Kidney (tissue), 14 donors: Measurements from ENCODE around the gene ACTN1. TPM values are rescaled to one million over a fixed set of nuclear protein-coding genes. Genes with fewer than 3 reads are reported as not detected.

Experiments
- DNase-seq, 5 donors: peaks; one replicate each; pipeline ENCODE4 v3.0.0-alpha.2; 2013 to 2020
- FAIRE-seq: peaks from 2 replicates; lab custom pipeline; 2012; peaks lifted over from hg19 to GRCh38; lab: Jason Lieb, UNC
- H3K27ac ChIP-seq, 2 donors: one replicate each; pipeline ENCODE4 v1.7.0; 2013; ENCODE audit warnings: low read depth in 2 of 2, low read length in 2 of 2, inconsistent platforms in 1 of 2
- H3K27me3 ChIP-seq: one replicate; pipeline ENCODE4 v1.7.1; 2013; ENCODE audit warnings: low read length, inconsistent platforms; ENCODE audit not compliant: control insufficient read depth, insufficient read depth
- H3K36me3 ChIP-seq, 3 donors: one replicate each; pipeline versions ENCODE4 v1.7.0 to v1.7.1; 2013; ENCODE audit warnings: low read length in 3 of 3, control low read depth in 1 of 3, inconsistent platforms in 1 of 3; ENCODE audit not compliant: insufficient read depth in 3 of 3, control insufficient read depth in 2 of 3
- H3K4me1 ChIP-seq, 3 donors: one replicate each; pipeline versions ENCODE4 v1.7.0 to v1.7.1; 2013; ENCODE audit warnings: low read length in 3 of 3, inconsistent platforms in 1 of 3, low read depth in 1 of 3; ENCODE audit not compliant: control insufficient read depth in 2 of 3, insufficient read depth in 2 of 3
- H3K4me3 ChIP-seq, 3 donors: one replicate each; pipeline versions ENCODE4 v1.7.0 to v1.8.1; 2013; ENCODE audit warnings: low read length in 3 of 3, control low read depth in 1 of 3, inconsistent platforms in 1 of 3
- H3K9ac ChIP-seq, 3 donors: one replicate each; pipeline versions ENCODE4 v1.7.0 to v1.7.1; 2013; ENCODE audit warnings: low read length in 3 of 3, control low read depth in 1 of 3, inconsistent platforms in 1 of 3
- H3K9me3 ChIP-seq, 3 donors: one replicate each; pipeline versions ENCODE4 v1.7.0 to v1.7.1; 2013; ENCODE audit warnings: low read length in 3 of 3, control low read depth in 1 of 3, inconsistent platforms in 1 of 3; ENCODE audit not compliant: control insufficient read depth in 2 of 3, insufficient read depth in 1 of 3
- CTCF ChIP-seq: IDR thresholded peaks from 3 replicates; pipeline ENCODE4 v1.5.1; 2012; ENCODE audit warnings: mild to moderate bottlenecking, moderate library complexity, borderline replicate concordance; ENCODE audit not compliant: insufficient read depth; ENCODE audit errors: extremely low read depth
- intact Hi-C: fragments of 100-400 bp; cut with DNase I; formaldehyde crosslinking; loops from one replicate; pipeline ENCODE4 v1.11.1; 2022
- polyA plus RNA-seq: library from polyadenylated mRNA; stranded (reverse); fragments of 350-450 nt; fragmentation: Illumina TruSeq; extraction: RNeasy Lipid Tissue Mini Kit (QIAGEN cat#74804); gene quantifications from one replicate; pipeline ENCODE4 v1.2.3, GENCODE V29; 2014; ENCODE audit warnings: low read depth, low replicate concordance; ENCODE audit not compliant: insufficient read depth
- total RNA-seq: library from RNA; stranded (reverse); fragmentation: NEBNext Ultra II Directional; extraction: Animal tissue kit (Norgen Biotek cat#: 25700); gene quantifications from one replicate; pipeline ENCODE4 v1.2.1, GENCODE V29; 2021
- donor health status: control.
- donor health status: control.
- donor health status: control.
- donor health status: control.
- donor health status: control.
- donor health status: DM: yes; HTN: yes; CAD: no.
- donor health status: Normal renal cell carcinoma (clear cell type).

The ACTN1 gene
- total and polyA plus RNA-seq, 2 donors from 2014 or later, result 20.1 to 184 TPM

- DNase-seq (no peak), FAIRE-seq (no peak)
- Histone ChIP-seq H3K4me1 (no peaks in the 10 kb centered on the region), H3K4me3 (no peak overlapping the region), H3K36me3 (no peaks in the 10 kb centered on the region), H3K9ac (no peak overlapping the region), H3K27me3 (no peaks in the 10 kb centered on the region), H3K9me3 (no peaks in the 10 kb centered on the region), H3K27ac (no peak overlapping the region)
- intact Hi-C loops, result no loop called here
- no peak for TF ChIP-seq CTCF
Measured at GRCh38 chr14:69012256-69012953, 33.3 kb upstream of the ACTN1 start.

- no peaks in the 10 kb centered on the region for H3K4me1 ChIP-seq
- no peak overlapping the region for H3K27ac ChIP-seq
- H3K4me3 ChIP-seq, result no peak overlapping the region
- no peaks in the 10 kb centered on the region for H3K27me3 ChIP-seq
- FAIRE-seq (no peak), DNase-seq (no peak)
- no peak for TF ChIP-seq CTCF
- H3K36me3 ChIP-seq, result no peaks in the 10 kb centered on the region
- no peaks in the 10 kb centered on the region for H3K9me3 ChIP-seq
- intact Hi-C loops, result no loop called here
- no peak overlapping the region for H3K9ac ChIP-seq
Measured at GRCh38 chr14:69010648-69011047, 31.5 kb upstream of the ACTN1 start.

- no peak overlapping the region for H3K9ac ChIP-seq
- no peaks in the 10 kb centered on the region for H3K9me3 ChIP-seq
Measured at GRCh38 chr14:69008421-69008884, 29.4 kb upstream of the ACTN1 start.

More at GRCh38 chr14:69008421-69008884, 29.4 kb upstream of the ACTN1 start:
- H3K36me3 ChIP-seq, result no peaks in the 10 kb centered on the region
- FAIRE-seq (no peak), DNase-seq (peak in 3 of 5 donors; percentile 58 to 85 (median 72))
- TF ChIP-seq CTCF, result no peak
- H3K4me1 ChIP-seq, result no peaks in the 10 kb centered on the region
- H3K27ac ChIP-seq, result no peak overlapping the region
- intact Hi-C loops, result no loop called here
- H3K4me3 ChIP-seq, result no peak overlapping the region
- H3K27me3 ChIP-seq, result no peaks in the 10 kb centered on the region
